ENCODE results near the gene RIC3.
A peak's percentile ranks its signal among the peaks of the same experiment; 100 is the strongest.

RIC3 gene

DNA sequence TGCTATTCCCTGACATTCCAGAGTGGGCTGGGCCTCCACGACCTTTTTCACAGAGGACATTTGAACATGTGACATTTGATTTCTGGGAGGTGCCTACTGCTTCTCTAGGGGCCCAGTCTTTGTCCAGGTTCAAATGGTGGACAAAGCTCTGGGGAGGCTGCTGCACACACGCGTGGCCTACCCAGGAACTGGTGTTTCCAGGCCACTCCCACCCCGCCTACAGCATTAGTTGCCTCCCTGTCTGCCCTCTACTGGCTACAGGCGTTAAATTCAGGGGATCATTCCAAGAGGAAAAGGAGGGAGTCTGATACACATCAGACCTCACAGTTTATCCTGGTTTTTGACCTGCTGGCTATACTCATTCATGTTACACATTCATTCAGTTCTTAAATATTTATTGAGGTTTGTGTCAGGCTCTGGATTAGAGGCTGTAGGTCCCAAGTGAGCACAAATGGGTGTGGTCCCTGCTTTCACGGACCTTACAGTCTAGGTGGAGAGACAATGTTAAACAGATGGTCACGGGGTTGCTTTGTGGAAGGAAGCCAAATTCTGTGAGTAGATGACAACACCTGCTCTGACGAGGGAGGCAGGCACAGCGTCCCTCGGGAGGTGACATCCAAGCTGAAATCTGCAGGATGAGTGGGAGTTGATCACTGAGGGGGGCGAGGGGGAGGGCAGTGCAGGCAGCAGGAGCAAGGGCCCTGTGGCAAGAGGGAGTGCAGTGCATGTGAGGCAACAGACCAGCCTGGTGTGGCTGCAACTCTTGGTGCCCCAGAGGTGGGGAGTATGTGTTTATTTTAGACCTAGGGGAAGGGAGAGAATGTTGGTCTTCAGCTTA lies 76.0 kb downstream of the RIC3 start:
- peak in 5 of 10 donors; percentile 50 to 88 (median 66) for DNase-seq
- intact Hi-C loops (cut with DNase I), result no loop called here

DNA sequence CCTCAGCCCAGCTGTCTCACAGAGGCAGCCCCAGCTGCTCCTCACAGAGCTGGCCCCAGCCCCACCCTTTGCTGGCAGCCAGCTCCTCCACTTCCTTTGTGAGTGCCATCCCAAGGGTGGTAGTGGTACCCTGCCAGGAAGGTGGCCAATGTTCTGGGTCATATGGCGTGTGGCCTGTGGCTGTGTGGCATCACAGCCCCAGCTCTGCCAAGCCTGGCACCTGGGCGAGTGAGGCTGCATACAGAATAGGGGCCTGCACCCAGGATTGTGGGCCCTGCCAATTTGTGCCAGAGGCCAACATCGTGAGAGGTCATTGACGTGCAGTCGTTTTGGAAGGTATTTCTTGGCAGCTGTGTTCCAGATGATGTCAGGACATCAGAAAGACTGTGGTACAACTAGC lies 77.1 kb downstream of the RIC3 start:
- intact Hi-C loops (cut with DNase I), result no loop called here
- peak in 1 of 10 donors; percentile 68 for DNase-seq

DNA sequence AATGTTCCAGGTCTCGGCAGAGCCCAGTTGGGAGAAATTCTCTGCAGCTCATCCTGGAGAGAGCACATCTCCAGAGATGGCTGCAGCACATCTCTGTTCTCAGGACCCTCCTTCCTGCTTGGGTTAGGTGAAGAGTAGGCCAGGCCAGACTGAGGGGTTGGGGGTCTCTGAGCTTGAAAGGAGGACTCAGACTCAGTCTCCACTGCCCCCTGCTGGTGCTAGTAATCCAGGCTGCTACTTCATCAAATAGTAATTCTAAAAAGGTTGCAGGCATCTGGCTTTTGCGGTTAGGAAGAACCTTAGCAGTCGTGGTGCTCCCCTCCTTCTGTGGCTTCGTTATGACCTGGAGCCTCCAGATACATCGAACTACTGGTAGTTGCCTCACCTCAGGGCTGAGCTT lies 78.1 kb downstream of the RIC3 start:
- peak in 5 of 10 donors; percentile 56 to 87 (median 63) for DNase-seq

DNA sequence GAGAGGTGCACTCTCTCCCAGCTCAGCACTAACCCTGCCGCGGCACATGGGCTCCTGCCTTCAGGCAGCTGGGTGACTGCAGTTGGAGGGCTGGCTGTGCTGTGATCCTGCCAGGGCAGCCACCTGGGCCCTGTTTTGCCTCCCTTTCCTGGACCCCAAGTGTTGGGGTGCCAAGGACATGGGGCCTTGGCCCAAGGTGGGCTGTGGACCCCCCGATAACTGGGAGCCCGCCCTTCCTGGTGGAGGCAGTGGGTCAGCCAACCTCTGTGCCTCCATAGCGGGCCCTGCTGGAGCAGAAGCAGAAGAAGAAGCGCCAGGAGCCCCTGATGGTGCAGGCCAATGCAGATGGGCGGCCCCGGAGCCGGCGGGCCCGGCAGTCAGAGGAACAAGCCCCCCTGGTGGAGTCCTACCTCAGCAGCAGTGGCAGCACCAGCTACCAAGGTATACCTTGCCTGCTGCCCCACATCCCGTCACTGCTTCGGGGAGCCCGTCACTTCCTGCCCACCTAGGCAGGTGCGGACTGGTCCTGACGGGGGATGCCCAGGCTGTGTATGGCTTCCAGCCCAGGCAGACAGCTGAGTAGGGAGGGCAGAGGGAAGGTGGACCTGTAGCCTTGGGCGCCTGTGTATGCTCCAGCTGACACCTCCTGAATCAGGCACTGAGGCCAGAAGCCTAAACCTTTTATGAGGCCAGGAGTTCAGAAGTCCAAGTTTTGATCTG lies 78.9 kb downstream of the RIC3 start:
- peak in 2 of 10 donors; percentile 63 to 81 for DNase-seq
- intact Hi-C loops (cut with DNase I), result loop anchor here (10.0 kb wide), 1 partner anchor 195 kb away; no protein-coding TSS in a partner anchor

More for the DNA sequence above, 78.1 kb downstream of the RIC3 start:
- intact Hi-C loops (cut with DNase I), result no loop called here

DNA sequence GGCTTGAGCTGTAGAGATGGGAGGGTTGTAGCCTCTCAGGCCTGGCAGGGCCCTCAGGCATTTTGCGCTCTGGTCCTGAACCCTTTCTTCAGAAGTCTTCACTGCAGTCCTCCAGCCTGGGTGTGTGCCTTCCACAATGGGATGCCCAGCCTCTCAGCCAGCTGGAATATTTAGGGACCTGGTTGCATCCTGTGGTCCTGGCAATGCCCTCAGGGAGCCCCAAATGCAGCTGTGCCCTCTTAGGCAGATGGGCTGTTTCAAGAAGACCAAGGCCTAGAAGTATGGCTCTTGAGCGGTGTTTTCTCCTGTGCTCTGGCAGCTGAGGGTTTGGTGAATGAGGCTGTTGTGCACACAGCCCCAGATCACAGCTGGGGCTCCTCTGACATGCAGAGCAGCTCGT lies 81.1 kb downstream of the RIC3 start:
- intact Hi-C loops (cut with DNase I), result loop anchor here (10.0 kb wide), 1 partner anchor 193 kb away; no protein-coding TSS in a partner anchor
- DNase-seq, result peak in 1 of 10 donors; percentile 36

DNA sequence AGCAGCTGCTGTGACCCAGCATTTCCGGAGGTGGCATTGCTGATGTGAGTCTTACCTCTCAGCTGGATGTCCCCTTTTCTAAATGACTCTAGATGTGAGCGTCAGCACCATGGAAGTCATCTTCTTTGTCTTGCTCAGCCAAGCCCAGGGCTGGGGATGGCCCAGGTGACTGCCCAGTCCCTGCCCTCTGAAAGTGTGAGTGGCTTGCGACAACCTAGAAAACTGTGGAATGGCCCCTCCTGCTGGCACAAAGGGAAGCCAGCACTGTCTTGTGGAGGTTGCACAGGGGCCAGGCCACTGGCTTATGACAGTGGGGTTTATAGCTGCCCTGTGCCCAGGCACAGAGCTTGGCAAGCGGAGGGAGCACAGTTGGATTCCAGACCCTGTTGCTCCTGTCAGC lies 81.6 kb downstream of the RIC3 start:
- intact Hi-C loops (cut with DNase I), result loop anchor here (10.0 kb wide), 1 partner anchor 192 kb away; no protein-coding TSS in a partner anchor
- peak in 1 of 10 donors; percentile 69 for DNase-seq

DNA sequence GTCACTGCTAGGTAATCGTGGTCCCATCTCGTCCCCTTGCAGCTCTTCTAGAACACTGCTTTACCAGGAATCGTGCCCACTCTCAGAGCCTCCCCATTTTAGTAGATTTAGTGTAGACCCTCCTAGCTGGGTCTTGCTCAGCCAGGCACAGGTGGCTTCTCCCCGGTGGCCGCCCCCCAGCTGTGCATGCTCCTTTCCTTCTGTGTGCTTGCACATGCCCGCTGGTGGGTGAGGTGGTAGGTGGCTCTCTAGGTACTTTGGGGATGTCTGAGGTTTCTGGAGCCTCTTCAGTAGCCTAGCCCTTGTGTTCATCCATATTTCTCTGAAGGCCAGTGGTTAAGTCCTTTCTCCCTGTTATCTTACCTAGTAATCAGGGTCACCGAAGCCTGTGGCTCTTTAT lies 82.3 kb downstream of the RIC3 start:
- intact Hi-C loops (cut with DNase I), result loop anchor here (10.0 kb wide), 1 partner anchor 192 kb away; no protein-coding TSS in a partner anchor
- no peak for DNase-seq

DNA sequence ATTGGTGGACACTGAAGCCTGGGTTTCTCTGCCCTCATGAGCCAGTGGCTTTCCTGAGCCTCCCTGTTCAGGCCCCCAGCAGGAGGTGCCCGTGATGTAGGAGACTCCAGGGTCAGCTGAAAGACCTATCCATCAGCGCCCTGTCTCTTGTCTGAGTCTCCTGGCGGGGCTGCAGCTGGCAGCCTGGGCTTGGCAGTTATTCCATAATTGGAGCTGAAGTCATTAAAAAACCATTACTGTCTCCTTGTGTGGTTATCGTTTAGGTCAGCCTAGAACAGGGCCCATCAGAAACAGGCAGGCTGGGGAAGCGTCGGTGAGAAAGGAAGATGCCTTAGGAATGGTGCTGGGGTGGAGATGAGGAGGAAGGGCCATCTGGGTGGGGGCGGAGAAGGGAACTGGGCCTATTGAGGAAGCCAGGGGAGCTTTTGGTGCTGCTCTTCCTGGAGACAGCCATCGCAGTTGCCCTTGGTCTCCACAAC lies 82.8 kb downstream of the RIC3 start:
- intact Hi-C loops (cut with DNase I), result loop anchor here (10.0 kb wide), 1 partner anchor 191 kb away; no protein-coding TSS in a partner anchor
- DNase-seq, result peak in 5 of 10 donors; percentile 42 to 92 (median 55)

DNA sequence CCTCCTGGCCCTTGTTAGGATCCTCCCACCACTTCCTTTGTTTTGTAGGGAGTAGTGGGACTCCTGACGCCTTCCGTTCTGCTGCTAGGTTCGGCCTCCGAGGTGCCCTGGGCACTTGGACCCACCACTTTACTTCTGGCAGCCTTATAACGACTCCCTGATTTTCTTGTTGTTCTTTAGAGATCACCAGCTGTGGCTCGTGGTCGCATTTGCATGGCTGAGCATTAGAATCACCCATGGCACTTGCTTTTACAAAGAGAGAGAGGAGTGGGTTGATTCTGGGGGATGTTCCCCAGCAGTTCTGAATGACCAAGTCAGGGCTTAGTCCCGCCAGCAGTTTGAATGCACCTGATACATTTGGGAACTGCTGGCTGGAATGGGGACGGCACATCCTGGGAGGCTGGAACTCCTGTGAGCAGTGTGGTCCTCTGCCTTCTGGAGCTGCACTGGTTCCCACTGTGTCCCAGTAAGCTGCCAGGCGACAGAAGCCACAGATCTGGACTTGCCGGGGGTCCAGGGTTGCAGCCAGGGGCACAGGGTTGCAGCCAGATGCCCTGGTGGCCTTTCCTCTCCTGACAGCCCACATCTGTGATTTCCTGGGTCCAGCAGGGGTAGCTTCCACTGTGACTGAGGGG lies 83.7 kb downstream of the RIC3 start:
- intact Hi-C loops (cut with DNase I), result loop anchor here (10.0 kb wide), 1 partner anchor 190 kb away; no protein-coding TSS in a partner anchor
- peak in 1 of 10 donors; percentile 42 for DNase-seq

DNA sequence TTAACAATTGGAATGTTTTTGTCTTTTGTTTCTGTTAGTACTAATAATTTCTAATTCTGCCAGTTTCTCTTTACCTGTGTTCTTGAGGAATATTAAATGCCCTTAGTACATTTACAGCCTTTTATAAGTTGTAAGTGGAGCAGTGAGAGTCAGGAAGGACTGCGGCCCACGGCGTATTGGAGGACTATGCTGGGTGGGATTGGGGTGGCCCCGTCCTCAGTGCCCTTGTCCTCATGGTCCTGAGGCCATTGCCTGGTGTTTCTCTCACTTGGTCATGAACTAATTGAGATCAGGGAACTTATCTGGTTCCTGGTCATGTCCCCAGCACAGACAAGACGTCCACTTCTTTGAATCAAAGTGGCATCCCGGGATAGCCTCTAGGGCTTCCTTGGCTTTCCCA lies 84.5 kb downstream of the RIC3 start:
- DNase-seq, result peak in 1 of 10 donors; percentile 42
- intact Hi-C loops (cut with DNase I), result loop anchor here (10.0 kb wide), 1 partner anchor 190 kb away; no protein-coding TSS in a partner anchor

DNA sequence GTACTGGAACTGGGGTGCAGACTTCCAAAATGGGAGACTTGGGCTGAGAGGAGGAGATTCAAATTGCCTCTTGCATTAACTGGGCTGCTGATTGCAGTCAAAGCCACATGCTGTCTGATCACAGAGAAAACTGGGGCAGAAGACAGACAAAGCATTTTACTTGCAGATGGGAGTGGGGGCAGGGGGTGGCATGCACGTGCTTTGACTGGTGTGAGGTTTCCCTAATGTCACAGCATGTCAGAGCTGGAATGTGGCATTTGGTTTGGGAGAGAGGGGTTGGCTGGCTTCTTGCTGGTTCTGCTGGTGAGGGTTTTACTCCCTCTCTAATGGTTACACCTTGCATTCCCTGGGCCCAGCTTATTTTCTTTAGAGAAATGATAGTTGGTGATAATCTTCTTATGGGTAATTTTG lies 84.9 kb downstream of the RIC3 start:
- intact Hi-C loops (cut with DNase I), result loop anchor here (10.0 kb wide), 1 partner anchor 189 kb away; no protein-coding TSS in a partner anchor
- DNase-seq, result peak in 2 of 10 donors; percentile 72 to 74

DNA sequence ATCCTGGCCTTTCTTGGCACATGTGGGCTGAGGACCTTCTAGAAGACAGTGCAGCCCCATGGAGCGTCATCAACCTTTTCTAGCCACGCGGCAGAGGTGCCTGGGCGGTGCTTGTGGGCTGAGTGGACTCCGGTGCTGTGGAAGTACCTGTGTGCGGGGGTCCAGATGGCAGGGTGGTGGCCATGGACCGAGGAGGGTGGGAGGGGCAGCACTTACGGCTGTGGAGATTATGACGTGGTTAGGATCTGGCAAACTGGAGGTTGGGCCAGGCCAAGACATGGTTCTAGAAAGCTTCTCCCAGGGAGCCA lies 85.8 kb downstream of the RIC3 start:
- DNase-seq, result peak in 2 of 10 donors; percentile 39 to 62
- intact Hi-C loops (cut with DNase I), result loop anchor here (10.0 kb wide), 1 partner anchor 188 kb away; no protein-coding TSS in a partner anchor

DNA sequence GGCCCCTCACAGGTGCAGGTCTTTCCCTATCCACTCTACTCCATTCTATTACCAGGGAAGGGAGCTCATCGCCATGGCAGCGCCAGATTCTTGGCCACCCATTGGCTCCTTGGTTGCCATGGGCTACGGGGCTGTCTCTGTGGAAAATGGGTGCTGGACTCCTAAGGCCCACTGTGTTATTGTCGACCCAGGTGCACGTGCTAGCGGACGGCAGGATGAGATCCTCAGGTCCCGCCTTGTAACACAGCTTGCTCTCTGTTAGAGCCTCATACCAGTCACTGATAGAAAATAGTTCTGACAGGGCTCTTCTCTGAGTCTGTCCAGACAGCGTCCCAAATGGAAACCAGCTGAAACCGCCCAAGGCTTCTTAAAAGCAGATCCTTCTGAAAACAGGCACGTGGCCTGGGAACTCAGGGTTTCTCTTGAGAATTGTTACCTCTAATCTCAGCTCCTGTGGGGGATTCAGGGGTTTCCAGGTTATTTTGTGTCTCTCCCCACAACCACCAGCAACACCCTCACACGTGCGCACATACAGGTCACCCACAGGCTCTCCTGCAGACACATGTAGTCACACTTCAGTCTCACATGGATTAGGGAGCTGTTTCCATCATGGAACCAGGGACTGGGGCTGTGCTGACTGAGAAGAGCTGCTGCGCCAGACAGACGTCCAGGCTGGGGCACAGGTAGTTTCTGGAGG lies 86.3 kb downstream of the RIC3 start:
- intact Hi-C loops (cut with DNase I), result loop anchor here (10.0 kb wide), 1 partner anchor 188 kb away; no protein-coding TSS in a partner anchor
- peak in 4 of 10 donors; percentile 49 to 92 (median 78) for DNase-seq

DNA sequence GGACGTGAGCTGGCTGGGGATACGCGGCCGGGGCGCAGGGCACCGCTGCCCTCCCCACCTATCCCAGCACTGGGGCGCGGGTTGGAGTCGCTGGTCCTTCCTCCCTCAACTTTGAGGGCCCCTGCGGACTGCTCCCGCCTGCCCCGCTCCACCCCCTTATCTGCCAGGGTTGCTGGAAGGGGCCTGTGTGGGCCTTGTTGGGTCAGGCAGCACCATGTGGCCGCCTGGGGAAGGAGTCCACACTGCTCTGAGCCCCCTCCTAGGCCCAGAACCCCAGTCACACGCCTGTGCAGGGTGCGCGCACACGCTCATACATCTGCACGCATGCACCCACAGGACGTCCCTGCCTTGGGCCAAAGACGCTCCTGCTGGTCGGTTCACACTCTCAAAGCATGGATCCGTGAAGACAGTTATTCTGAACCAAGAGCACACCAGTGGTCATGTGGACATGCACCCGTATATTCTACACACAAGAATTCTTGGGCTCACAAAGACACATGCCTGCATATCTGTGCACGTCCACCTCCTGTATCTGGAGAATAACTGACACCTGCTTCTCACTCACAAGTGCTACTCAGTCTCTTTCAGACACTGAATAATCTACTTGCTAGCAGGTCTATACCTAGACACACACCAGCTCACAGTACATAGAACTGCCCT lies 87.1 kb downstream of the RIC3 start:
- intact Hi-C loops (cut with DNase I), result loop anchor here (10.0 kb wide), 1 partner anchor 187 kb away; no protein-coding TSS in a partner anchor
- peak in 3 of 10 donors; percentile 40 to 86 (median 83) for DNase-seq

DNA sequence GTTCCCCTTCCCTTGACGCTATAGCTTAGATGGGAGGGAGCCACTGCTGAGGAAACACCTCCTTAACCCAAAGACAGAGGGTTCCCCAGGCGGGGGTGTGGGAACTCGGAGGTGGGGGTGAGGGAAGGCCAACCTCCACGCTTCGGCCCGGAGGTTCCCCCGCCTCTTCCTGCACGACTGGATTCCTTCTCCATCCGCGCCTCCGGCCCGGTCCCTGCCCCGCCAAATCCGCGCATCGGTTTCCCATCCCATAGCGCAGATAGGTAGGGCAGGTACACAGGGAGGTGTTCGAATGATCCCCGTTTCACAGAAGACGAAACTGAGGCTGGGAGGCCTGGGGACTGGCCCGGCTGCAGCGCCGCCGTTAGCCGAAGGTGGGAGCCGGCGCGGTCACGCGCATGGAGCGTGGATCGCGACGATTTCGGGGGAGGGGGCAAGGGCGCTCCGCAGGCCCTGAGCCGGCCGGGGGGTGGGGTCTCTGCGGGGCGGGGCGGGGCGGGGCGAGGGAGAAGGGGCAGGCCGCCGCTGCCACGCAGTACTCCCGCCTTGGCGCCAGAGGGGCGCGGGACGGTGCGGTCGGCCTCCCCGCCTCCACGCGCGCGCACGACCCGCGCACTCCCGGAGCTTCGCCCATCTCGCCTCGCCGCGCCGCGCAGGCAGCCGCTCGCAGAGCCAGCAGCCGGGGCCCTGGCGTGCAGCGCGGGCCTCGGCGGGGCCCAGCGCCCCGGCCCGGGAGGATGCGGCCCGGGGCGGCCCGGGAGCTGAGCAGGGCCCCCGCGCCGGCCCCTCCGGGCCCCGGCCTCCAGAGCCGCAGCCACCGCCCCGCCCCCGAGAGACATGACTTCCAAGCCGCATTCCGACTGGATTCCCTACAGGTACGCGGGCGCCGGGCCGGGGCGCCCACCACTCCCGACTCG lies 87.9 kb downstream of the RIC3 start, which contains the start of gene TUB:
Gene TUB (plus strand): TSS at position 538 of the 917 bp plus-strand sequence. CDS start 300 bp downstream, at position 838.
- DNase-seq, result peak in 7 of 10 donors; percentile 36 to 92 (median 51)
- intact Hi-C loops (cut with DNase I), result loop anchor here (10.0 kb wide), 1 partner anchor 186 kb away; no protein-coding TSS in a partner anchor

DNA sequence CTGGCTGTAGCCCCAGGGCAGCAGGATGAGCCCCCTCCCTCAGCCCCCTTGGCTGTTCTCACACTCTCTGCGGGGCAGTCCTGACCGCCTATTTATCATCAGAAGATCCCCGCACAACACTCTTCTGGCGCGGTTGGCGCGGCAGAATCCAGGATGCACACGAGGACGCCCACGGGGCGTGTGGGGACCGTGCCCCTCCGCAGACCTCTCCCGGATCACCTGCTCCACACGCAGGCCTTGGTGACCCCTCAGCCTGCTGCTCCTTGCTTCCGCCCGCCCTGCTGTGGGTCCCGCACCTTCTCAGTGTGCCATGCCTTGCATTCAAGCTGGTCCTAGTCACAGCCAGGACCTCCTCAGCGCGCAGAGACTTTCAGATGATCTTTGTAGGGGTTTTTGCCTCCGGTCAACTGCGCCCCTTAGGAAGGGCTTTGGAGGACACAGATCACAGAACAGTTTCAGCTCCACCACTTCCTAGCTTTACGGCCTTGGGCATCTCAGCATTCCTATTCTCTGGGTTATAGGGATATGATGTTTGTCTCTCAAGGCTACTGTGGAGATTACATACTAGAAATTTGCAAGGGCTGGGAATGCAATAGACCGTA lies 88.7 kb downstream of the RIC3 start:
- intact Hi-C loops (cut with DNase I), result loop anchor here (10.0 kb wide), 1 partner anchor 185 kb away; no protein-coding TSS in a partner anchor
- peak in 3 of 10 donors; percentile 48 to 81 (median 60) for DNase-seq

DNA sequence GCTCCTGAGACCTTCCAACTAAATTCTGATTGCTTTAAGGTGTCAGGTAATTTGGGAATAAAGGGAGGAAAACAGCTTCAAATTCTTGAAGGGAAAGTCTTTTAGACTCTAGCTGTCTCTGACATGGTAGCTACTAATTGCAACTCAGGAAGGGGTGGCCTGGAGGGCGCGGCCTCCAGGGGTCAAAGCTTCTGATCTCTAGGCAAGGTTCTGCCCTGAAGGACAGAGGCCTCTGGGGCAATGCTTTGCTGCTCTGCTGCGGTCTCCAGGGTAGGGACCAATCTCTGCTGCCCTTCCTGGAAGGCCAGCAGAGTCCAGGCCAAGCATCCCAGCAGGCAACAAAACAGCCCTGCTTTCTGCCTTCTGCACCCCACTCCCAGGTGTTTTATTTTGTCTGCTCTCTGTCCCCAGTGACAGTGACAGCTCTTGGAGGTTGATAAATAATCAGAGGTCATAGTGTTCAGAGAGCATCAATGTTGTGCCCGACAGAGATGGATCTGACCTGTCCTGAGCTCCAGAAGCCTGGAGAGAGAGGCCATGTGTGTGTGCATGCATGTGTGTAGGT lies 89.6 kb downstream of the RIC3 start:
- intact Hi-C loops (cut with DNase I), result no loop called here

More for the DNA sequence above, 89.6 kb downstream of the RIC3 start:
- DNase-seq, result peak in 3 of 10 donors; percentile 19 to 43 (median 36)

All from posterior cingulate gyrus (tissue), 11 donors.